Ectodermal cell (in vitro differentiated cells): Measurements from ENCODE around the gene CHD9.

Experiments used
- H3K27ac ChIP-seq: 2 replicates; pipeline ENCODE4 v1.7.0; 2013; ENCODE audit warnings: mild to moderate bottlenecking, low read depth, low read length; ENCODE audit not compliant: insufficient read depth, poor library complexity, severe bottlenecking
- H3K27me3 ChIP-seq: 2 replicates; pipeline ENCODE4 v1.7.0; 2013; ENCODE audit warnings: mild to moderate bottlenecking, low read length; ENCODE audit not compliant: insufficient read depth, control insufficient read depth, poor library complexity, severe bottlenecking
- H3K36me3 ChIP-seq: one replicate; pipeline ENCODE4 v1.7.0; 2013; ENCODE audit warnings: low read length; ENCODE audit not compliant: control insufficient read depth, insufficient read depth
- H3K4me1 ChIP-seq: one replicate; pipeline ENCODE4 v1.7.0; 2013; ENCODE audit warnings: low read length; ENCODE audit not compliant: control insufficient read depth, insufficient read depth
- H3K4me3 ChIP-seq: 2 replicates; pipeline ENCODE4 v1.7.0; 2013; ENCODE audit warnings: low read depth, low read length, control low read depth; ENCODE audit not compliant: insufficient read depth
- H3K9me3 ChIP-seq: 2 replicates; pipeline ENCODE4 v1.7.0; 2013; ENCODE audit warnings: mild to moderate bottlenecking, low read length, moderate library complexity; ENCODE audit not compliant: control insufficient read depth
- WGBS, 2 experiments: methylation state at CpG; one replicate each; pipeline ENCODE4 v1.1.7; 2013; ENCODE audit warnings: missing lambda C conversion rate in 2 of 2; 5-methylcytosine and 5-hydroxymethylcytosine counted together

CHD9 gene

DNA sequence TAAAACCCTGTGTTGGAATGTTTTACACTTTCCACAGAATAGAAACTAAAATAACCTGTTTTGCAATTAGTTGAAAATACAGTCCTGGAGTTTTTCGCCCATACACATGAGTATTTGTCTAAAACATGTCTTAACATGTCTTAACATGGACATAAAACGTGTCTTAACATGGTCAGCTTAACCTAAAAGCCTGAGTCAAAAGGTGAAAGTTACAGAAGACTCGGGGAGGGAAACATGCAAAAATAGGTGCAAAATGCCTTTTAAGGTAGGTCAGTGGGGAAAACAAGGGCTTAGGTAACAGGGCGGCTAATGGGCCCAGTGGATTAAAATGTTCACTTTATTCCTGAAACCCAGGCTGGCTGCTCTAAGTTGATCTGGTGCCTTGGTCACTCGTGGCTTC, 323.3 kb downstream of the CHD9 start:
- H3K36me3 ChIP-seq = no peaks in the 10 kb centered on the region
- no peaks in the 10 kb centered on the region for H3K4me1 ChIP-seq
- peaks cover 9% of the 10 kb centered on the region for H3K27me3 ChIP-seq
- H3K27ac ChIP-seq = no peak overlapping the region
- 50 to 53% methylated on average over 5 of the region's 5 CpGs for WGBS, 2 experiments
- H3K9me3 ChIP-seq = no peaks in the 10 kb centered on the region
- no peak overlapping the region for H3K4me3 ChIP-seq
